ENCODE measurements around the gene AGL. TPM values are rescaled to one million over a fixed set of nuclear protein-coding genes. Genes with fewer than 3 reads are reported as not detected.

AGL gene
- total RNA-seq, 1 donor from 2014 or later, result 23.4 TPM

DNA sequence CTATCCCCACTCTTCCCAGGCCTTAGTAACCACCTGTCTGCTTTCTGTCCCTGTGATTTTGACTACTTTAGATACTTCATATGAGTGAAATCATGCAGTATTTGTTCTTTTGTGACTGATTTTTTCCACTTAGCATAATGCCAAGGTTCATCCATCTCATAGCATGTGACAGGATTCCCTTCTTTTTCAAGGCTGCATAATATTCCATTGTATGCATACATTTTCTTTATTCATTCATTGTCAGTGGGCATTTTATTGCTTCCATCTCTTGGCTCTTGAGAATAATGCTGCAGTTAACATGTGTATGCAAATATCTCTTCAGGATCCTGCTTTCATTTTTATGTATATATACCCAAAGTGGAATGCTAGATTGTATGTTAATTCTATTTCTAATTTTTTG, 56.4 kb downstream of the AGL start:
- Histone ChIP-seq H3K36me3 (no peaks in the 10 kb centered on the region), H3K4me2 (no peak overlapping the region), H3K79me2 (ENCODE audit: low read depth) (no peaks in the 10 kb centered on the region), H3F3A (ENCODE audit: low read depth) (no peaks in the 10 kb centered on the region), H3K9ac (no peak overlapping the region), H3K4me1 (no peaks in the 10 kb centered on the region), H4K20me1 (ENCODE audit: low read depth) (no peaks in the 10 kb centered on the region), H3K27me3 (no peaks in the 10 kb centered on the region), H3K27ac (no peak overlapping the region), H3K9me3 (ENCODE audit: low read depth) (no peaks in the 10 kb centered on the region), H2AFZ (replicated peaks) (no peak overlapping the region), H3K4me3 (no peak overlapping the region)
- Mint-ChIP-seq H3K4me1 (no peaks in the 10 kb centered on the region), H3K4me3 (no peak overlapping the region), H3K9me3 (peaks cover 2% of the 10 kb centered on the region), H3K36me3 (peaks cover 16% of the 10 kb centered on the region), H3K27me3 (ENCODE audit: insufficient read depth, low read depth) (no peaks in the 10 kb centered on the region), H3K27ac (no peak overlapping the region)
- DNase-seq (ENCODE audit: low spot score), result no peak
- no peak for TF ChIP-seq EZH2 (IDR thresholded peaks at IDR 0.05)

DNA sequence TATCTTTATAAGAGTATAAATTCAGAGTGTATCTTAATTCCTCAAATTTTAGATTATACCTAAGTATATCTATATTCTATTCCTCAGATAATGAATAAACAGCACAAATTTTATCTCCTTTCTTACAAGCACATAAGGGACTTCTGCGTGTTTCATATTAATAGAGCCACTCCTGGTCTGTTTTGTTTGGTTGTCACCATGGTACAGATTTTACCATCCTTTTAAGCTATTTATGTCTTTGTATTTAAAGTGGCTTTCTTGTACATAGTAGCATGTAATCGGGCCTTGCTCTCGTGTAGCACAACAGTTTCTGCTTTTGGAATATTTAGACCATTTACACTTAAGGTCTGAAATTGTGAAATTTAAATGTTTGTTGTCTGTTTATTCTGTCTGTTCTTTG, 67.1 kb downstream of the AGL start:
- Mint-ChIP-seq H3K27me3 (ENCODE audit: insufficient read depth, low read depth) (no peaks in the 10 kb centered on the region), H3K4me1 (no peaks in the 10 kb centered on the region), H3K9me3 (no peaks in the 10 kb centered on the region), H3K27ac (no peak overlapping the region), H3K36me3 (no peaks in the 10 kb centered on the region), H3K4me3 (no peak overlapping the region)
- Histone ChIP-seq H3K36me3 (peaks cover 5% of the 10 kb centered on the region), H3K27ac (no peak overlapping the region), H3K4me2 (no peak overlapping the region), H3K79me2 (ENCODE audit: low read depth) (no peaks in the 10 kb centered on the region), H3K9me3 (ENCODE audit: low read depth) (no peaks in the 10 kb centered on the region), H2AFZ (replicated peaks) (no peak overlapping the region), H3K4me3 (no peak overlapping the region), H3F3A (ENCODE audit: low read depth) (no peaks in the 10 kb centered on the region), H3K4me1 (no peaks in the 10 kb centered on the region), H3K27me3 (no peaks in the 10 kb centered on the region), H4K20me1 (ENCODE audit: low read depth) (no peaks in the 10 kb centered on the region), H3K9ac (no peak overlapping the region)
- no peak for DNase-seq (ENCODE audit: low spot score)
- TF ChIP-seq EZH2phosphoT487 (IDR thresholded peaks at IDR 0.05), result no peak
- no peak for TF ChIP-seq EZH2 (IDR thresholded peaks at IDR 0.05)
- TF ChIP-seq, protein P1, sequence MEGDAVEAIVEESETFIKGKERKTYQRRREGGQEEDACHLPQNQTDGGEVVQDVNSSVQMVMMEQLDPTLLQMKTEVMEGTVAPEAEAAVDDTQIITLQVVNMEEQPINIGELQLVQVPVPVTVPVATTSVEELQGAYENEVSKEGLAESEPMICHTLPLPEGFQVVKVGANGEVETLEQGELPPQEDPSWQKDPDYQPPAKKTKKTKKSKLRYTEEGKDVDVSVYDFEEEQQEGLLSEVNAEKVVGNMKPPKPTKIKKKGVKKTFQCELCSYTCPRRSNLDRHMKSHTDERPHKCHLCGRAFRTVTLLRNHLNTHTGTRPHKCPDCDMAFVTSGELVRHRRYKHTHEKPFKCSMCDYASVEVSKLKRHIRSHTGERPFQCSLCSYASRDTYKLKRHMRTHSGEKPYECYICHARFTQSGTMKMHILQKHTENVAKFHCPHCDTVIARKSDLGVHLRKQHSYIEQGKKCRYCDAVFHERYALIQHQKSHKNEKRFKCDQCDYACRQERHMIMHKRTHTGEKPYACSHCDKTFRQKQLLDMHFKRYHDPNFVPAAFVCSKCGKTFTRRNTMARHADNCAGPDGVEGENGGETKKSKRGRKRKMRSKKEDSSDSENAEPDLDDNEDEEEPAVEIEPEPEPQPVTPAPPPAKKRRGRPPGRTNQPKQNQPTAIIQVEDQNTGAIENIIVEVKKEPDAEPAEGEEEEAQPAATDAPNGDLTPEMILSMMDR (IDR thresholded peaks at IDR 0.05), result no peak

DNA sequence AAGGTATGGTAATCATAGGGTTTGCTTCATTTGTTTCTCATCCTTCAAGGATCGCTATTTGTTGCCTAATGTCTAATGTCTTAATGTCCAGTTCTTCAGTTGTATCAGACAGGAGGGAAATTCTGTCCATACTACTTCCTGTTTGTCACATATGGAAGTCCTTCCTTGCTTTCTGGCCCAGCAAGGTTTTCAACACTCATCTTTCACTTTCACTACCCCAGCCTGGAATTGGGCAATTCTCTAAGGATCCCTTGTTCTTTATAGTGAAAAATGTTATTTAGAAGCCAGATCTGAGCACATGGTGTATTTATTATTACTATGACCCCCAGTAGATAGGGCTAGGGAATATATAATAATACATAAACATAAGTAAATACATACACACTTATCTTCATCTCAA, 69.1 kb downstream of the AGL start:
- H3K9ac ChIP-seq, result no peak overlapping the region
- no peak overlapping the region for H3K4me3 Mint-ChIP-seq
- no peak overlapping the region for H3K27ac ChIP-seq
- no peaks in the 10 kb centered on the region for H4K20me1 ChIP-seq (ENCODE audit: low read depth)
- no peak overlapping the region for H3K4me3 ChIP-seq
- peaks cover 5% of the 10 kb centered on the region for H3K36me3 ChIP-seq
- H3K79me2 ChIP-seq (ENCODE audit: low read depth), result no peaks in the 10 kb centered on the region
- DNase-seq (ENCODE audit: low spot score), result no peak
- no peaks in the 10 kb centered on the region for H3K4me1 Mint-ChIP-seq
- H3F3A ChIP-seq (ENCODE audit: low read depth), result no peaks in the 10 kb centered on the region
- H3K36me3 Mint-ChIP-seq, result no peaks in the 10 kb centered on the region
- H3K4me2 ChIP-seq, result no peak overlapping the region
- H3K9me3 Mint-ChIP-seq, result no peaks in the 10 kb centered on the region
- TF ChIP-seq EZH2 (IDR thresholded peaks at IDR 0.05) (no peak), EZH2phosphoT487 (IDR thresholded peaks at IDR 0.05) (no peak)
- TF ChIP-seq, protein P1 (IDR thresholded peaks at IDR 0.05), result no peak
- H3K27me3 ChIP-seq, result no peaks in the 10 kb centered on the region
- no peaks in the 10 kb centered on the region for H3K4me1 ChIP-seq
- no peaks in the 10 kb centered on the region for H3K27me3 Mint-ChIP-seq (ENCODE audit: insufficient read depth, low read depth)
- H3K27ac Mint-ChIP-seq, result no peak overlapping the region
- no peak overlapping the region for H2AFZ ChIP-seq (replicated peaks)
- no peaks in the 10 kb centered on the region for H3K9me3 ChIP-seq (ENCODE audit: low read depth)

- no peaks in the 10 kb centered on the region for H3K9me3 Mint-ChIP-seq
These were observed 84.6 kb downstream of the AGL start for GRCh38 chr1:99934801-99935200.

More at GRCh38 chr1:99934801-99935200, 84.6 kb downstream of the AGL start:
- no peaks in the 10 kb centered on the region for H3K27me3 ChIP-seq
- Mint-ChIP-seq H3K27ac (no peak overlapping the region), H3K4me3 (no peak overlapping the region), H3K27me3 (ENCODE audit: insufficient read depth, low read depth) (peaks cover 4% of the 10 kb centered on the region), H3K36me3 (no peaks in the 10 kb centered on the region), H3K4me1 (no peaks in the 10 kb centered on the region)
- H3F3A ChIP-seq (ENCODE audit: low read depth), result peaks cover 9% of the 10 kb centered on the region
- no peak overlapping the region for H3K9ac ChIP-seq
- no peak for DNase-seq (ENCODE audit: low spot score)
- no peak for TF ChIP-seq EZH2 (IDR thresholded peaks at IDR 0.05)
- TF ChIP-seq, protein P1 (IDR thresholded peaks at IDR 0.05), result no peak
- no peak for TF ChIP-seq EZH2phosphoT487 (IDR thresholded peaks at IDR 0.05)
- peak overlapping the region; percentile 66 for H3K4me2 ChIP-seq
- peak overlapping the region; percentile 74 for H3K27ac ChIP-seq
- H2AFZ ChIP-seq (replicated peaks), result no peak overlapping the region
- no peaks in the 10 kb centered on the region for H4K20me1 ChIP-seq (ENCODE audit: low read depth)
- H3K4me1 ChIP-seq, result peaks cover 26% of the 10 kb centered on the region
- no peak overlapping the region for H3K4me3 ChIP-seq
- no peaks in the 10 kb centered on the region for H3K36me3 ChIP-seq
- H3K9me3 ChIP-seq (ENCODE audit: low read depth), result no peaks in the 10 kb centered on the region
- H3K79me2 ChIP-seq (ENCODE audit: low read depth), result no peaks in the 10 kb centered on the region

All from neural progenitor cell (in vitro differentiated cells).